HG03457 (cell line): ENCODE measurements around the gene EHMT1.
"Not testable (repeated sequence)": the region's sequence is repeated elsewhere in the genome, so short reads cannot be mapped to it uniquely, and the experiment has no call there.

Experiments used
- ATAC-seq: cut with Tn5 transposase; IDR thresholded peaks from one replicate; pipeline ENCODE4 v1.9.1; 2021; ENCODE audit warnings: moderate number of reproducible peaks; ENCODE audit not compliant: unreplicated experiment

EHMT1 gene

GRCh38 chr9:137614631-137615386 lies 4.0 kb upstream of the EHMT1 start:
- no peak for ATAC-seq

DNA sequence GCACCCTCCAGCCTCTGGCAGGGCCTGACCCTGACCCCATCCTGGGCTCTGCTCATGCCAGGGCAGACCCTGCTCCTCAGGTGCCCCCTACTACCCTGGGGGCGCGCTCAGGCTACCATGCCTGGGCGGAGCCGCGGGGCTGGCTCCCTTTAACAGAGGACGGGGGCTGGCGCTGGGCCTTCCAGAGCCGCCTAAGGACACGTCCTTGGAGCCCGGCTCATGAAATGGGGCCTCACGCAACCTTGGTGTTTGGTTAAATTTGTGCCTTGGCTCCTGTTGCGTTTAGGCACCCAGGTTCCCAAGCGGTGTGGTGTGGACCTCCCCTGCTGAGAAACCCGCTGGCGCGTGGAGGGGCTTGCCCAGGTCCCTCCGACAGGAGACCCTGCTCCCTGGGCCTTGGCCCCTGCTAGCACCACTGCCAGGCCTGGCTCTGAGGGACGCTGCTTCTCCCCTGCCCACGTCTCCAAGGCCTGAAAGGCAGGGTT lies 3.4 kb upstream of the EHMT1 start:
- ATAC-seq: no peak

GRCh38 chr9:137619240-137620047 lies 639 bp downstream of the EHMT1 start:
- ATAC-seq: peak; percentile 9

DNA sequence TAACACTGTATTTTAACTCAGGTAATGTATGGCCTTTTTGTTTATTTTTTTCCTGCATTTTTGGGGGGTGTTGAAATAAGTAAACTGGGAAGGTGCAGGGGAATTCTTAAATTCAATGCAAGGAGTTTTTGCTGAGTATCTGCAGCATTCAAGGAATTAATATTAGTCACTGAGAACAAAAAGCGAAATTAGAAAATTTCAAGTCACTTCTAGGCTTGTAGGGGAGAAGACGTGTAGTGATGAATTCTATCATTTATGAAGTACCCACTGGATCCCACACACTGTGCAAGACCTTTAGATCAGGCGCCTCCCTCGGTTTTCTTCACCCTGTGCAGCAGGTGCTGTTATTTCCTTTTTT lies 1.2 kb downstream of the EHMT1 start:
- ATAC-seq: no peak

GRCh38 chr9:137620581-137620980 lies 1.8 kb downstream of the EHMT1 start:
- no peak for ATAC-seq

- ATAC-seq: no peak
Measured at GRCh38 chr9:137621131-137621757, 2.4 kb downstream of the EHMT1 start.

DNA sequence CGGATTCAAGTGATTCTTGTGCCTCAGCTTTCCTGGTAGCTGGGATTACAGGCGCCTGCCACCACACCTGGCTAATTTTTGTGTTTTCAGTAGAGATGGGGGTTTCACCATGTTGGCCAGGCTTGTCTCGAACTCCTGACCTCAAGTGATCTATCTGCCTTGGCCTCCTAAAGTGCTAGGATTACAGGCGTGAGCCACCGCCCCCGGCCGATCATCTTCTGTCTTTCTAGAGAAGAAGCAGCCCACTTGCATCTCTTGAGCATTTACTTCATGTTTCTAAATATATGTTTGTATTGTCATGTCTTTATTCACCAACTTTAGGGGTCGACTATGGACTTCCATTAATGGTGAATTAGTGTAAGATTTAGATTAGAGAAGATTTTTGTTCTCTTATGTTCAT lies 3.4 kb downstream of the EHMT1 start:
- ATAC-seq: not testable (repeated sequence)

DNA sequence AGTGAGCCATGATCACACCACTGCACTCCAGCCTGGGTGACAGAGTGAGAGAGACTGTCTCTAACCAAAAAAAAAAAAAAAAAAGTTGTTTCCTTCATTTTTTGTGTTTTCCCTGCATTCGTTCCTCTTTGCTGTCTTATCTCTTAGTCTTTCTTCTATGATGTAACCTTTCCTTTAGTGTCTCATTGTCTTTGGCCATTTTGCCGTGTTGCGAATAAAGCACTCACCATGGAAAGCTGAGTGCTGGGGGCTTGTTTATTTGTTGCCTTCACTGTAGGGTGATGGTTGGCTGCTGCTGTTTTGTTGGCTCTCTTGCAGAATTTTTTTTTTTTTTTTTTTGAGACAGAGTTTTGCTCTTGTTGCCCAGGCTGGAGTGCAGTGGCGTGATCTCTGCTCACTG lies 7.7 kb downstream of the EHMT1 start:
- no peak for ATAC-seq

GRCh38 chr9:137627406-137627805 lies 8.6 kb downstream of the EHMT1 start:
- ATAC-seq: not testable (repeated sequence)

DNA sequence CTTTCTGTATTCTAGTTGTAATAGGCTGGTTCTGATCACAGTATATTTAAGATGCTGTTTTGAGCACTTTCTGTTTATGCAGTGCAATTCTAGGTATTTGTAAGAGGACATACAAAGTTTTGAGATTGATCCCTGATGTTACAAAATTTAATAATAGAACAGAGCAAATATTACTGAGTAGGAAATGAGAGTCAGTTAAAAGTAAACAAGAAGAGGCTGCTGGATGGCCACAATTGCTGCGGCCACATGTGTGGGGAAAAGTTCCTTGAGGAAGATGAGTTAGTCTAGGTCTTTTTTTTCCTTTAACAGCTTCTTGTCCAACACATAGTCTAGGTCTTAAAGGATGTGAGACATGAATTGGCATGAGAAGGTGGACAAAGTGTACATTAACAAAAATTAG lies 11.3 kb downstream of the EHMT1 start:
- ATAC-seq: no peak

DNA sequence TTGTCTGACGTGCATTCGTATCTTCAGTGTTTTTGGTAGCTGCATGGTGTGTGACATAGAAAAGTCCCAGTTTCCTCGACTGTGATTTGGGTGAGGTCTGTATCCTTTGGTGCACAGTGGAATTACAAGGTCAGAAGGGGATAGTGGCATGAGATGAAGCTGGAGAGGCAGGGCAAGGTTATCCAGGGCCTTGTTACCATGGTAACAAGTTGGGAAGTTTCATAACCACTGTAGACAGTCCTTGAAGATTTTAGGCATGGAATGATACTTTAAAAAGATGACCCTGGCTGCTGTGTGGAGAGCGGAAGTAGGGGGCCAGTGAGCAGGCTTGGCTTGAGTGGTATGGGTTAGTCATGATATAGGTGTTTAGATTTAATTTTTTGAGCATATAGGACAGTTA lies 11.9 kb downstream of the EHMT1 start:
- no peak for ATAC-seq

GRCh38 chr9:137631345-137632229 lies 12.8 kb downstream of the EHMT1 start:
- no peak for ATAC-seq

DNA sequence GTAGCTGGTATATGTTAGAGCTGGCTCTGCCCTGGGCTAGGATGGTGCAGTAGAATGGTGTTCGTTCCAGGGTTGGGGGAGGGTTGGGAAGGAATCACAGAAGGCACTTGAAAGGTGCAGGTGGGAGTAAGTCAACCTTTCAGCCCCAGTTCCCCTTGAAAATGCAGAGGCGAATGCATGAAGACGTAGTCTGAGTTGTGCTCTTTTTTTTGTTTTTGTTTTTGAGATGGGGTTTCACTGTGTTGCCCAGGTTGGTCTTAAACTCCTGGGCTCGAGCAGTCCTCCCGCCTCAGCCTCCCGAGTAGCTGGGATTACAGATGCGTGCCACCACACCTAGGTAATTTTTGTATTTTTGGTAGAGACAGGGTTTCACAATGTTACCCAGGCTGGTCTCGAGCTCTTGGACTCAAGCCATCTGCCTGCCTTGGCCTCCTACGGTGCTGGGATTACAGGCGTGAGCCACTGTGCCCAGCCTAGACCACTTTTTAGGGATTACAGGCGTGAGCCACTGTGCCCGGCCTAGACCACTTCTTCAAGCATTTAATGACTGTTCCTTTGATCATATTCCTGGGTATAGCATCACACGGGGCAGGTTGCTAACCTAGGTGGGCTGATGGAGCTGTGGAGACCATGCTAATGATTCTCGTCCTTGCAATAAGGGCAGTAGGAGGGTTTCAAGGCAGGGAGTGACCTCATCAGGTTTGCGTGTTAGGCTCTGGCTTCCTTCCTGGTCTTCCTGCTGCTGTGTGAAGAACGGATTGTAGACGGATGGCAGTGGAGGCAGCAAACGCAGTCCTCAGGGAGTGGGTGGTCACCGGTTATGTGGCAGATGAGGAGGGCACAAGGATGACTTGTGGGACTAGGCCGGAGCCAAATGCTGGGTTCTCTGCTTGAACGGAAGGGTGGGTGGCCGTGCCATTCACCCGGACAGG lies 13.7 kb downstream of the EHMT1 start:
- no peak for ATAC-seq

- ATAC-seq: no peak
Measured at GRCh38 chr9:137634016-137634415, 15.2 kb downstream of the EHMT1 start.

DNA sequence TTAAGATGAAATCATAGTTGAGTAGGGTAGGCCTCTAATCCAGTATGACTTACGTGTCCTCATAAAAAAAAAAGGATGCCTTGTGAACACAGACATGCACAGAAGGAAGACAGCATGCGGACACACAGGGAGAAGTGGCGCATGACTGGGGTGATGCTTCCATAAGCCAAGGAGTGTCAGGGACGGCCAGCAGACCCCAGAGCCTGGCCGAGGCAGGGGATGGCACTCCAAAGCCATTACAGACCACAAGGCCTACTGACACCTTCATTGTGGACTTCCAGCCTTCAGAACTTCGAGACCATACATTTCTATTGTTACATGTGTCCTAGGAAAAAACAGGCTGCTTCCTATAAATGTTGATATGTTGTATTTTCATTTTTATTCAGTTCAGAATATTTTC lies 19.9 kb downstream of the EHMT1 start:
- ATAC-seq: no peak

DNA sequence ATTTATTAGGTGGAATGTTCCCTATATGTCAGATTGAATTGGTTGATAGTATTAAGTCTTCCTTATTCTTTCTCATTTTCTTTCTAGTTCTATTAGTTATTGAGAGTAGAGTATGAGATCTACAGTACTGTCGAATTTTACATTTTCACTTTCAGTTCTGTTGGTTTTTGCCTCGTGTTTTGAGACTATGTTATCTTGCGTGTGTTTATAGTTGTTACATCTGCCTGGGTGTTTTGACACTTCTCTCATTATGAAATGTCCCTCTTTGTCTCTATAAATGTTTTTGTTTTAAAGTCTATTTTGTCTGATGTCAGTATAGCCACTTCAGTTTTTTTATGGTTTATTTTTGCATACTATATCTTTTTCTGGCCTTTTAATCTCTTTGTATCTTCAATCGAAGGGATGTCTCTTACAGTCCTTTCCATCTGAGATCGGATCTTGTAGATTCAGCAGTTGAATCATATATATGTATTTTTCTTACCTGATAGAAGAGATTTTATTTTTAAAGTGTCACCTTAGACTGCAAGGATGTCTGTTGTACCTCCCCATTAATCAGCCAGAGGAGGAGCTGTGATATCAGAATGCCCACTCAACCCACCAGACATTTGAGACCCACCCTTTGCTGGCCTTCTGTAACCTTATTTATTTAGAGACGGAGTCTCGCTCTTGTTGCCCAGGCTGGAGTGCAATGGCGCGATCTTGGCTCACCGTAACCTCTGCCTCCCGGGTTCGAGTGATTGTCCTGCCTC lies 20.7 kb downstream of the EHMT1 start:
- no peak for ATAC-seq

DNA sequence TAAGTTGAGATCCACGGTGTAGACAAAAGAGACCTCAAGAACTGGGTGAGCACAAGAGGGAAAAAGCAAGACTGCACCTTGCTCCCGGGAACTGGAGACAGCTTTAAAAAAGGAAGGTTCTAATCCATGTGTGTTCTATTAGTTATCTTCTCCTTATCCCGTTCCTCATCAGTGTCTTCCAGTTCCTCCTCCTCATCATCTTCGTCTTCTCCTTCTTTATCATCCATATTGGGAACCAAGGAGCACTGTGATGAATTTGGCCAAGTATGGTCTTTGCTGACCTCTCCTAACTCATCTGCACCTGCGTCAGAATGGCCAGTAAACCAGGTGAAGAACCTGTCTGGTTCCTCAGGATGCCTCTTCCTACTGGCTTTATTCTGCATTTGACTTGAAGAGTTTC lies 22.1 kb downstream of the EHMT1 start:
- ATAC-seq: no peak

GRCh38 chr9:137642118-137642601 lies 23.4 kb downstream of the EHMT1 start:
- ATAC-seq: no peak

DNA sequence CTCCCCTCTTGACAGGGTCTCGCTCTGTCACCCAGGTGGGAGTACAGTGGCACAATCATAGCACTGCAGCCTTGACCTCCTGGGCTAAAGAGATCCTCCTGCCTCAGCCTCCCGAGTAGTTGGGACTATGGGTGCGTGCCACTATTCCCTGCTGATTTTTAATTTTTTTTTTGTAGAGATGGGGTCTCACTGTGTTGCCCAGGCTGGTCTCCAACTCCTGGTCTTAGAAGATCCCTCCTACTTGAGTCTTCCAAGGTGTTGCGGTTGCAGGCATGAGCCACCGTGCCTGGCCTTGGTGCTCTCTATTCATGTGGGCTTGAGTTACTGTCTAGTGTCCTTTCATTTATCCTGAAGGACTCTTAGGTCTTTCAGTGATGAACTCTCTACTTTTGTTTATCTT lies 24.1 kb downstream of the EHMT1 start:
- ATAC-seq: no peak
